CD14-positive monocyte (primary cell): ENCODE data around the gene FKBP15. TPM values are rescaled to one million over a fixed set of nuclear protein-coding genes. Genes with fewer than 3 reads are reported as not detected.

ENCODE experiments used
- DNase-seq, 3 donors: peaks; one replicate each; pipeline ENCODE4 v3.0.0-alpha.2; 2011 to 2022
- H2AFZ ChIP-seq: 2 replicates; pipeline ENCODE4 v1.6.0; 2012; ENCODE audit warnings: mild to moderate bottlenecking, low read depth, low read length, inconsistent platforms; ENCODE audit not compliant: insufficient read depth, poor library complexity, severe bottlenecking
- H3K27ac ChIP-seq, 2 donors: 1 replicate in 1 of 2; 2 replicates in 1 of 2; pipeline ENCODE4 v1.5.1; 2012 to 2013; ENCODE audit warnings: low read length in 2 of 2, control low read depth in 1 of 2, inconsistent platforms in 1 of 2, low read depth in 1 of 2, mild to moderate bottlenecking in 1 of 2
- H3K27me3 ChIP-seq, 2 donors: one replicate each; pipeline versions ENCODE4 v1.6.0 to v1.6.1; 2011 to 2013; ENCODE audit warnings: low read length in 2 of 2; ENCODE audit not compliant: control insufficient read depth in 2 of 2, insufficient read depth in 2 of 2
- H3K36me3 ChIP-seq, 2 donors: replicated peaks in 1 of 2; 1 replicate in 1 of 2; 2 replicates in 1 of 2; pipeline versions ENCODE4 v1.5.1 to v1.6.1; 2012 to 2013; ENCODE audit warnings: low read length in 2 of 2, control low read depth in 1 of 2, inconsistent platforms in 1 of 2, mild to moderate bottlenecking in 1 of 2; ENCODE audit not compliant: insufficient read depth in 2 of 2, control insufficient read depth in 1 of 2
- H3K4me1 ChIP-seq, 2 donors: 1 replicate in 1 of 2; 2 replicates in 1 of 2; pipeline versions ENCODE4 v1.5.1 to v1.6.1; 2012 to 2013; ENCODE audit warnings: low read length in 2 of 2, control low read depth in 1 of 2, inconsistent platforms in 1 of 2, mild to moderate bottlenecking in 1 of 2, moderate library complexity in 1 of 2; ENCODE audit not compliant: insufficient read depth in 2 of 2, control insufficient read depth in 1 of 2
- H3K4me2 ChIP-seq: replicated peaks from 2 replicates; pipeline ENCODE3; 2012; ENCODE audit warnings: low read length, moderate library complexity, mild to moderate bottlenecking; ENCODE audit not compliant: poor library complexity, severe bottlenecking; ENCODE audit errors: extremely low read depth
- H3K4me3 ChIP-seq, 3 experiments: fragments of 200-600 bp in 1 of 3; sonication (generic) in 1 of 3; replicated peaks in 1 of 3; 1 replicate in 2 of 3; 2 replicates in 1 of 3; pipeline ENCODE4 v1.5.1; 2011 to 2013; ENCODE audit warnings: low read length in 3 of 3, mild to moderate bottlenecking in 3 of 3, control low read depth in 2 of 3, low read depth in 2 of 3, inconsistent platforms in 1 of 3, moderate library complexity in 1 of 3
- H3K79me2 ChIP-seq: 2 replicates; pipeline ENCODE4 v1.6.0; 2012; ENCODE audit warnings: mild to moderate bottlenecking, control low read depth, inconsistent platforms, low read length, moderate library complexity; ENCODE audit not compliant: insufficient read depth
- H3K9ac ChIP-seq: 2 replicates; pipeline ENCODE4 v1.6.0; 2017; ENCODE audit warnings: low read length, mild to moderate bottlenecking; ENCODE audit not compliant: insufficient read depth, poor library complexity, severe bottlenecking
- H3K9me3 ChIP-seq, 2 donors: replicated peaks in 1 of 2; 1 replicate in 1 of 2; 2 replicates in 1 of 2; pipeline versions ENCODE4 v1.5.1 to v1.6.1; 2012 to 2013; ENCODE audit warnings: low read length in 2 of 2, control low read depth in 1 of 2; ENCODE audit not compliant: control insufficient read depth in 1 of 2, insufficient read depth in 1 of 2
- H4K20me1 ChIP-seq: 2 replicates; pipeline ENCODE4 v1.6.0; 2012; ENCODE audit warnings: mild to moderate bottlenecking, low read length, control low read depth, moderate library complexity; ENCODE audit not compliant: insufficient read depth
- H3K27ac Mint-ChIP-seq, 7 donors: one replicate each; pipeline ENCODE4 v1.8.0; 2020; ENCODE audit warnings: mild to moderate bottlenecking in 7 of 7, mixed read lengths in 7 of 7, moderate library complexity in 6 of 7, inconsistent platforms in 2 of 7
- H3K27me3 Mint-ChIP-seq, 3 donors: one replicate each; pipeline ENCODE4 v1.8.0; 2021 to 2022; ENCODE audit warnings: low read depth in 3 of 3, mild to moderate bottlenecking in 3 of 3, mixed read lengths in 3 of 3, moderate library complexity in 3 of 3, inconsistent platforms in 1 of 3
- H3K36me3 Mint-ChIP-seq, 2 donors: one replicate each; pipeline ENCODE4 v1.8.0; 2020; ENCODE audit warnings: mixed read lengths in 2 of 2, inconsistent platforms in 1 of 2, mild to moderate bottlenecking in 1 of 2
- H3K4me1 Mint-ChIP-seq: one replicate; pipeline ENCODE4 v1.8.0; 2020; ENCODE audit warnings: mild to moderate bottlenecking, mixed read lengths
- H3K4me3 Mint-ChIP-seq, 2 donors: one replicate each; pipeline ENCODE4 v1.8.0; 2020; ENCODE audit warnings: mild to moderate bottlenecking in 2 of 2, mixed read lengths in 2 of 2, moderate library complexity in 1 of 2
- H3K9me3 Mint-ChIP-seq, 7 donors: one replicate each; pipeline ENCODE4 v1.8.0; 2020 to 2022; ENCODE audit warnings: mixed read lengths in 7 of 7, mild to moderate bottlenecking in 6 of 7, moderate library complexity in 6 of 7, inconsistent platforms in 2 of 7
- CTCF ChIP-seq: fragments of 200-600 bp; IDR thresholded peaks from one replicate; pipeline ENCODE4 v1.8.0; 2022; ENCODE audit warnings: antibody characterized with exemption, mild to moderate bottlenecking
- WGBS: methylation state at CpG from one replicate; pipeline ENCODE4 v1.1.5; 2013; ENCODE audit warnings: missing lambda C conversion rate; ENCODE audit not compliant: insufficient coverage; 5-methylcytosine and 5-hydroxymethylcytosine counted together
- intact Hi-C, 2 donors: fragments of 100-400 bp; cut with micrococcal nuclease; formaldehyde crosslinking; loops; one replicate each; pipeline versions ENCODE4 v1.15.0 to v1.15.1; 2023
- polyA plus RNA-seq, 3 donors: library from polyadenylated mRNA; depleted of rRNA in 1 of 3; unstranded in 2 of 3; stranded (reverse) in 1 of 3; fragments of 300-500 nt in 2 of 3; fragments of >200 nt in 1 of 3; fragmentation: Illumina TruSeq in 2 of 3; gene quantifications; 1 replicate in 2 of 3; 2 replicates in 1 of 3; pipeline ENCODE4 v1.2.3, GENCODE V29; 2012 to 2021

FKBP15 gene
- polyA plus RNA-seq, 3 donors: 32.3 to 120 (median 55.7) TPM

- Mint-ChIP-seq H3K4me3 (no peak overlapping the region), H3K36me3 (peaks cover 8 to 11% of the 10 kb centered on the region in 2 donors), H3K4me1 (peaks cover 12% of the 10 kb centered on the region), H3K27ac (no peak overlapping the region), H3K27me3 (peaks cover 0 to 4% (median 0%) of the 10 kb centered on the region in 3 donors), H3K9me3 (peaks cover 0 to 1% (median 0%) of the 10 kb centered on the region in 7 donors)
- peaks cover 40% of the 10 kb centered on the region for H3K79me2 ChIP-seq
- no peak overlapping the region for H3K9ac ChIP-seq
- DNase-seq: no peak
- no peak for TF ChIP-seq CTCF
- H4K20me1 ChIP-seq: peaks cover 32% of the 10 kb centered on the region
- H3K36me3 ChIP-seq: no peaks in the 10 kb centered on the region
- peaks cover 0 to 2% of the 10 kb centered on the region in 2 donors for H3K4me1 ChIP-seq
- no peak overlapping the region for H3K27ac ChIP-seq
- WGBS: no CpG with 5 or more reads among the region's 2 CpGs
- no peaks in the 10 kb centered on the region for H3K27me3 ChIP-seq
- no peaks in the 10 kb centered on the region for H3K9me3 ChIP-seq
- H2AFZ ChIP-seq: no peak overlapping the region
- H3K4me2 ChIP-seq: no peak overlapping the region
- intact Hi-C loops: no loop called here
- no peak overlapping the region for H3K4me3 ChIP-seq
These were observed 20.1 kb upstream of the FKBP15 start for GRCh38 chr9:113241161-113241560.

GRCh38 chr9:113238859-113239232, 17.8 kb upstream of the FKBP15 start:
- WGBS: 80% methylated on average over 3 of the region's 4 CpGs
- Histone ChIP-seq H3K27me3 (no peaks in the 10 kb centered on the region), H3K27ac (no peak overlapping the region), H3K79me2 (peaks cover 54% of the 10 kb centered on the region), H3K4me2 (no peak overlapping the region), H3K4me3 (no peak overlapping the region), H3K36me3 (no peaks in the 10 kb centered on the region), H3K4me1 (peaks cover 17 to 20% of the 10 kb centered on the region in 2 donors), H4K20me1 (peaks cover 15% of the 10 kb centered on the region), H2AFZ (no peak overlapping the region), H3K9me3 (no peaks in the 10 kb centered on the region), H3K9ac (no peak overlapping the region)
- Mint-ChIP-seq H3K27me3 (peaks cover 0 to 4% (median 0%) of the 10 kb centered on the region in 3 donors), H3K4me1 (peaks cover 25% of the 10 kb centered on the region), H3K27ac (no peak overlapping the region), H3K36me3 (peaks cover 6 to 8% of the 10 kb centered on the region in 2 donors), H3K9me3 (peaks cover 0 to 1% (median 0%) of the 10 kb centered on the region in 7 donors), H3K4me3 (no peak overlapping the region)
- no peak for DNase-seq
- intact Hi-C loops: no loop called here
- no peak for TF ChIP-seq CTCF
